HEK293T (cell line): Measurements from ENCODE around the gene NSUN4.
"Not testable (repeated sequence)": the region's sequence is repeated elsewhere in the genome, so short reads cannot be mapped to it uniquely, and the experiment has no call there.

Source experiments
- CTCF ChIA-PET: fragments of 350-600 bp; formaldehyde crosslinking; extraction: SDS; loops from one replicate; lab custom pipeline; 2021; ENCODE audit warnings: antibody characterized with exemption, inconsistent platforms; lab: Yijun Ruan, JAX
- POLR2A ChIA-PET: fragments of 350-600 bp; formaldehyde crosslinking; extraction: SDS; loops from one replicate; lab custom pipeline; 2020; ENCODE audit warnings: antibody characterized with exemption, inconsistent platforms; lab: Yijun Ruan, JAX
- DNase-seq: peaks from one replicate; pipeline ENCODE4 v3.0.0; 2012; ENCODE audit warnings: mixed read lengths; ENCODE audit errors: extremely low spot score
- ARNT ChIP-seq: fragments of 450-650 bp; IDR thresholded peaks from 2 replicates; pipeline ENCODE4 v1.6.1; 2017; ENCODE audit warnings: mild to moderate bottlenecking
- BHLHE40 ChIP-seq: fragments of 450-650 bp; IDR thresholded peaks from 2 replicates; pipeline ENCODE4 v1.6.1; 2016; ENCODE audit warnings: mild to moderate bottlenecking, moderate library complexity, borderline replicate concordance
- CTBP1 ChIP-seq: fragments of 450-650 bp; IDR thresholded peaks from 2 replicates; pipeline ENCODE4 v1.6.1; 2016; ENCODE audit warnings: borderline replicate concordance
- ELF4 ChIP-seq: fragments of 450-650 bp; IDR thresholded peaks from 2 replicates; pipeline ENCODE4 v1.6.1; 2017; ENCODE audit warnings: antibody characterized with exemption
- FOXA1 ChIP-seq: fragments of 450-650 bp; IDR thresholded peaks from 2 replicates; pipeline ENCODE4 v1.6.1; 2016; ENCODE audit warnings: mild to moderate bottlenecking
- FOXK2 ChIP-seq: fragments of 450-650 bp; IDR thresholded peaks from 2 replicates; pipeline ENCODE4 v1.6.1; 2016; ENCODE audit warnings: mild to moderate bottlenecking
- FOXM1 ChIP-seq: fragments of 450-650 bp; IDR thresholded peaks from 2 replicates; pipeline ENCODE4 v1.6.1; 2017; ENCODE audit warnings: mild to moderate bottlenecking, borderline replicate concordance
- HDGF ChIP-seq: fragments of 450-650 bp; IDR thresholded peaks from 2 replicates; pipeline ENCODE4 v1.6.1; 2017; ENCODE audit warnings: antibody characterized with exemption, borderline replicate concordance
- L3MBTL2 ChIP-seq: fragments of 450-650 bp; conservative IDR thresholded peaks from 2 replicates; pipeline ENCODE4 v1.6.1; 2016; ENCODE audit warnings: mild to moderate bottlenecking
- LEF1 ChIP-seq: fragments of 450-650 bp; IDR thresholded peaks from 2 replicates; pipeline ENCODE4 v1.6.1; 2017; ENCODE audit warnings: mild to moderate bottlenecking, borderline replicate concordance
- NFRKB ChIP-seq: fragments of 450-650 bp; IDR thresholded peaks from 2 replicates; pipeline ENCODE4 v1.6.1; 2016; ENCODE audit warnings: mild to moderate bottlenecking, moderate library complexity
- SP1 ChIP-seq: fragments of 450-650 bp; IDR thresholded peaks from 2 replicates; pipeline ENCODE4 v1.6.1; 2017
- SUZ12 ChIP-seq: fragments of 450-650 bp; IDR thresholded peaks from 2 replicates; pipeline ENCODE4 v1.6.1; 2016; ENCODE audit warnings: mild to moderate bottlenecking
- TARDBP ChIP-seq: fragments of 450-650 bp; IDR thresholded peaks from 2 replicates; pipeline ENCODE4 v1.6.1; 2016
- ZNF384 ChIP-seq: fragments of 450-650 bp; IDR thresholded peaks from 2 replicates; pipeline ENCODE4 v1.6.1; 2016
- TF ChIP-seq, protein P1 (sequence below): fragments of 450-650 bp; IDR thresholded peaks from 2 replicates; pipeline ENCODE4 v1.6.1; 2016

Gene NSUN4

DNA sequence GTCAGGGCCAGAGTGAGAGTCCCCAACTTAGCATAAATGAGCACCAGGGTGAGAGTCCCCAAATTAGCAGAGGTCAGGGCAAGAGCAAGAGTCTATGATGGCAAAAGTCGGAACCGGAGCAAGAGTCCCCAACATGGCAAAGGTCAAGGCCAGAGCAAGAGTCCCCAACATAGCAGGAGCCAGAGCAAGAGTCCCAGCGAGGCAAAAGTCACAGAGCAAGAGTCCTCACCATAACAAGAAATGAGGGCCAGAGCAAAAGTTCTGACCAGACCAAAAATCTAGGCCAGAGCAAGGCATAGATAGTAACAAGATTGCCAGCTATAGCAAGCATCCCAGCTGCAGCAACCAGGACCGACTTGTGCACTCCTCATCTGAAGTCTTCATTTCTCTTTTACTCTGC, 3.1 kb downstream of the NSUN4 start:
- TF ChIP-seq HDGF: no peak
- no peak for DNase-seq
- CTCF ChIA-PET: no interaction called here
- POLR2A ChIA-PET: interaction anchor here (0.6 to 1.0 kb wide), 2 partner anchors 35 to 78 kb away, joined by 3 read pairs; no protein-coding TSS in a partner anchor

DNA sequence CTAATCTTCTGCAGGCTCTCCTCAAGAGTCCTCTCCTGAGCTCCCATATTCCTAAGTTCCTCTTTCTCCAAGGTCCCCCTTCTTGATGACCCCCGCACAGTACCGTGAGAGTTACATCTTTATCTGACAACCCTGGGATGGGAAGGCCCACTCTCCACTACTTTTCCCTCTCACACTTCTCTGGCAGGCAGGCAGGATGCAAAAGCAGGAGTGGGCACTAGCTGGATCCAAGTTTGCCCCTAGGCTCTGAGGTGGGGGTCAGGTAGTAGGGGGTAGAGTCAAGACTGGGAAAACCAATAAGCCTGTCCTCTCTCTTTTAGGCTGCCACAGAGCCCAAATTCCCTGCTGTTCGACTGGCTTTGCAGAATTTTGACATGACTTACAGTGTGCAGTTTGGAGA, 3.9 kb downstream of the NSUN4 start:
- POLR2A ChIA-PET: interaction anchor here (1.0 kb wide), 1 partner anchor 36 kb away, joined by 3 read pairs; no protein-coding TSS in a partner anchor
- CTCF ChIA-PET: no interaction called here
- DNase-seq: no peak
- no peak for TF ChIP-seq SUZ12
- no peak for TF ChIP-seq TARDBP
- TF ChIP-seq FOXM1: no peak
- no peak for TF ChIP-seq LEF1
- no peak for TF ChIP-seq HDGF
- TF ChIP-seq FOXK2: no peak

DNA sequence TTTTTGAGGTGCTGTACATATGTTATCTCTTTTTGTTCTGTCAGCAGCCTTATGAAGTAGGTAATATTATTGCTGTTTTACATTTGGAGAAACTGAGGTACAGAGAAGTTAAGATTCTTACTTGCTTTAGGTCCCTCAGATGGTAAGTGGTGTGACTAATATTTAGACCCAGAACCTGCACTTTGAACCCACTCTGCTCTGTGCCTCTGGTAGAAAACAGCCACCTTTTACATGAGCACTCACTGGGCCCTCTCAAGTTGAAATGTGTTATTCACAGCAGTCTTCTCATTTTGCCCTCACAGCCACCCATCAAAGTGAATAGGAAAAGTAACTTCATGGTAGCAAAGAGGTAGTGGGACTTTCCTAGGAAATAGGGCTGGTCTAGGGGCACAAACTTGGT, 4.7 kb downstream of the NSUN4 start:
- CTCF ChIA-PET: interaction anchor here (1.0 kb wide), 1 partner anchor 12 kb away, joined by 5 read pairs; no protein-coding TSS in a partner anchor
- no peak for DNase-seq
- no peak for TF ChIP-seq L3MBTL2
- no peak for TF ChIP-seq NFRKB
- no peak for TF ChIP-seq ARNT
- no peak for TF ChIP-seq FOXK2
- no peak for TF ChIP-seq CTBP1
- TF ChIP-seq SP1: no peak
- TF ChIP-seq, protein P1, sequence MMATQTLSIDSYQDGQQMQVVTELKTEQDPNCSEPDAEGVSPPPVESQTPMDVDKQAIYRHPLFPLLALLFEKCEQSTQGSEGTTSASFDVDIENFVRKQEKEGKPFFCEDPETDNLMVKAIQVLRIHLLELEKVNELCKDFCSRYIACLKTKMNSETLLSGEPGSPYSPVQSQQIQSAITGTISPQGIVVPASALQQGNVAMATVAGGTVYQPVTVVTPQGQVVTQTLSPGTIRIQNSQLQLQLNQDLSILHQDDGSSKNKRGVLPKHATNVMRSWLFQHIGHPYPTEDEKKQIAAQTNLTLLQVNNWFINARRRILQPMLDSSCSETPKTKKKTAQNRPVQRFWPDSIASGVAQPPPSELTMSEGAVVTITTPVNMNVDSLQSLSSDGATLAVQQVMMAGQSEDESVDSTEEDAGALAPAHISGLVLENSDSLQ: no peak
- no peak for TF ChIP-seq ELF4
- TF ChIP-seq BHLHE40: no peak
- no peak for TF ChIP-seq HDGF
- TF ChIP-seq FOXM1: no peak
- TF ChIP-seq LEF1: no peak
- no peak for TF ChIP-seq ZNF384
- POLR2A ChIA-PET: interaction anchor here (2.2 kb wide), 1 partner anchor 12 kb away, joined by 10 read pairs; no protein-coding TSS in a partner anchor

DNA sequence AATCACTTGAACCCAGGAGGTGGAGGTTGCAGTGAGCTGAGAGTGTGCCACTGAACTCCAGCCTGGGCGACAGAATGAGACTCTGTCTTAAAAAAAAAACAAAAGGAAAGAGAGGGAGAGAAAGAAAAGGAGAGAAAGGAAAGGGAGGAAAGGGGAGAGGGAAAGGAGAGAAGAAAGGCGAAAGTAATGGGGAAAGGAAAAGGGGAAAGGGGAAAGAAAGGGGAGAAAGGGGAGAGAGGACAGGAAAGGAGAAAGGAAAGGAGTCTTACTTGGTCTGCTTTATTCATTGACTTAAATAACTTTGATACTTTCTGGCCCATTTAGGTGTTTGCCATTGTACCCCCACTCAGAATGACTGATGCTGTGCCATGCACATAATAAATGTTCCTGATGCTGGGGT, 11.8 kb downstream of the NSUN4 start:
- ChIA-PET CTCF (interaction anchor here (0.6 kb wide), 1 partner anchor 66 kb away, joined by 4 read pairs; no protein-coding TSS in a partner anchor), POLR2A (interaction anchor here (0.7 kb wide), 1 partner anchor 48 kb away, joined by 3 read pairs; no protein-coding TSS in a partner anchor)
- TF ChIP-seq CTBP1: no peak
- TF ChIP-seq SUZ12: no peak
- no peak for TF ChIP-seq BHLHE40
- no peak for TF ChIP-seq FOXK2
- TF ChIP-seq LEF1: no peak
- TF ChIP-seq, protein P1: no peak
- no peak for DNase-seq

DNA sequence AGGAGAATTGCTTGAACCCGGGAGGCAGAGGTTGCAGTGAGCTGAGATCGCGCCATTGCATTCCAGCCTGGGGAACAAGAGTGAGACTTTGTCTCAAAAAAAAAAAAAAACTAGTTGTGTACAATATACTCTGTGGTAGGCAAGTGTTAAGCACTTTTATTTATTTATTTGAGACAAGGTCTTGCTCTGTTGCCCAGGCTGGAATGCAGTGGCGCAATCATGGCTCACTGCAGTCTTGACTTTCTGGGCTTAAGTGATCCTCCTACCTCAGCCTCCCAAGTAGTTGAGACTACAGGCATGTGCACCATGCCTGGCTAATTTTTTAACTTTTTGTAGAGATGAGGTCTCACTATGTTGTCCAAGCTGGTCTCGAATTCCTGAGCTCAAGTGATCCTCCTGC, 15.3 kb downstream of the NSUN4 start:
- DNase-seq, CTCF ChIA-PET: not testable (repeated sequence)
- POLR2A ChIA-PET: interaction anchor here (0.7 kb wide), 1 partner anchor 15 kb away, joined by 3 read pairs; the partner anchor contains the start of gene NSUN4

DNA sequence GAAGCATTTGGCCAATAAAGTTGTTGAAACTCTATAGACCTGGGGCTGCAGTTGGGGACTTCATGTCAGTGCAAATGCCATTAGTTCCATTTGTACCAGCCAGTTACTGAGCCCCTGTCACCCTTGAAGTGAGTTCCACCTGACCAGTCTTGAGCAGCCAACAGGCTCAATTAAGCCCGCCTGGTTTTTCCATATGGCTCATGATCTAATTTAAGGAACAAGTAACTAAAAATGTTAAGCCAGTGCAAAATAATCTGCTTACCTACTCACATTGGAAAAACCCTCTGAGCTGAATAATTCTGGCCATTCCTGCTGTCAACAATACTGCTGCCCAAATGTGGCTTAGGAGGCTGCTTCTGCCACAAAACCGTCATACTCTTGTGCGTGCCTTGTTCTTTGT, 21.6 kb downstream of the NSUN4 start:
- TF ChIP-seq CTBP1 (no peak), ARNT (no peak), ZNF384 (no peak), FOXA1 (no peak), BHLHE40 (no peak), HDGF (no peak), ELF4 (no peak), FOXM1 (no peak), SP1 (no peak)
- TF ChIP-seq, protein P1: no peak
- ChIA-PET CTCF (no interaction called here), POLR2A (interaction anchor here (1.6 kb wide), 1 partner anchor 22 kb away, joined by 3 read pairs; no protein-coding TSS in a partner anchor)
- no peak for DNase-seq

DNA sequence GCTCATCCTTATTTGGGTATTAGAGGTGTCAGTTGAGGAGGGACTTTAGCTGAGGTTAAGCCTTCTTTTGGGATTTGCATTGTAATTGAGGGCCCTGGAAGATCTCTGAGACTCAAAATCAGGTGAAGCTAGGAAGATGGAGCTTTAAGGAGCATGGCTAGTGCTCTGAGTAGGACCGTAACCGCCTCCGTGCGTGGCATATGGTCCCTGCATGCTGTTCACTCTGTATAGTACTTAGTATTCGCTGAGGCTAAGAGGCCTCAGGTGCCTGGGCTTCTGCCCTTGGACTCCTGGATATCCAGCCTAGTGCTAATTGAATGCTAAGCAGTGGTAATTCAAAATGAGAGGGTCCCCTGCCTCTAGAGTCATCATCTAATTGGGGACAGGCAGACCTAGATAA, 22.5 kb downstream of the NSUN4 start:
- ChIA-PET CTCF (no interaction called here), POLR2A (interaction anchor here (1.6 kb wide), 1 partner anchor 23 kb away, joined by 3 read pairs; no protein-coding TSS in a partner anchor)
- no peak for DNase-seq
- TF ChIP-seq ZNF384 (no peak), LEF1 (no peak), CTBP1 (no peak), FOXM1 (no peak), L3MBTL2 (no peak), SP1 (no peak), ARNT (no peak), NFRKB (no peak), SUZ12 (no peak), ELF4 (no peak), BHLHE40 (no peak), FOXA1 (no peak), TARDBP (no peak), FOXK2 (no peak), HDGF (no peak)
- TF ChIP-seq, protein P1: no peak
